Measurements from ENCODE around the gene SMYD3. TPM values are rescaled to one million over a fixed set of nuclear protein-coding genes. Genes with fewer than 3 reads are reported as not detected.
A peak's percentile ranks its signal among the peaks of the same experiment; 100 is the strongest.

SMYD3 gene
- total and polyA plus RNA-seq, 9 of the 15 experiments (the other 6 are each of a cell fraction or from before 2014, with no cell fraction given), result 128 to 440 (median 197) TPM

DNA sequence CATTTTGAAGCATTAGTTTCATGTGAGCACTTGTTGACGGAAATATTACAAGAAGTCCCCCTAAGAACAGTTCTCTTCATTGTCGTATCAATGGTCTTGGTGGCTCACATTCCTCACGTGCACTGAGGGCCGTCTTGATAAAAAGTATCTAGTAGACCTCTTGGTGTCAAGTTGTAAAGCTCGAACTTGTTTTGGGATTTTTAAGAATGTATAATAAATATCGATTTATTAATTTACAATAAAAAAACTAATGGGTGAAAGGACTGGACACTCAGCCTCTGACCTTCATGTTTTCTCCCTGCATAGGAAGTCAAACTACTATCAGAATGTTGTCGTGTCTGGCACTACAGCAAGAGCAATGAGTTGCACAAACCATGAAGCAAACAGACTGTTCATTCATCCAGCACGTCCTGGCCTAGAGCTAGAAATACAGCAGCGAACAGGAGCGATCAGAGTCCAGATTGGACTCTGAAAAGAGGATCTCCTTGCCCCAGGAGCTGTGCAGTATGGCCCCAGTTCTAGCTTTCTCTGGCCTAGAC, 319.2 kb downstream of the SMYD3 start (continued):
- TF ChIP-seq ZHX1 (conservative IDR thresholded peaks at IDR 0.05; ENCODE audit: low read length) (no peak), GTF2A2 (tag; IDR thresholded peaks at IDR 0.05) (no peak), BHLHE40 (IDR thresholded peaks at IDR 0.05; ENCODE audit: low read length) (peak; percentile 86), LCOR (CRISPR knock-in tag; IDR thresholded peaks at IDR 0.05) (no peak), HOXB6 (CRISPR knock-in tag; IDR thresholded peaks at IDR 0.05; ENCODE audit: borderline replicate concordance) (no peak), KHSRP (IDR thresholded peaks at IDR 0.05) (no peak), POLR2AphosphoS5 (IDR thresholded peaks at IDR 0.05; ENCODE audit: control insufficient read depth, insufficient read depth, low read depth, low read length) (no peak), CHD2 (IDR thresholded peaks at IDR 0.05; ENCODE audit: low read depth, low read length) (no peak), CEBPZ (IDR thresholded peaks at IDR 0.05; ENCODE audit: borderline replicate concordance, low read depth, low read length) (no peak), NCOA4 (IDR thresholded peaks at IDR 0.05; ENCODE audit: partially characterized antibody) (no peak), STAG1 (CRISPR knock-in tag; IDR thresholded peaks at IDR 0.05; ENCODE audit: borderline replicate concordance) (no peak), HNRNPK (IDR thresholded peaks at IDR 0.05; ENCODE audit: low read depth, low read length, poor library complexity, severe bottlenecking) (no peak), ZKSCAN3 (CRISPR knock-in tag; IDR thresholded peaks at IDR 0.05) (no peak)
- TF ChIP-seq, protein P1, sequence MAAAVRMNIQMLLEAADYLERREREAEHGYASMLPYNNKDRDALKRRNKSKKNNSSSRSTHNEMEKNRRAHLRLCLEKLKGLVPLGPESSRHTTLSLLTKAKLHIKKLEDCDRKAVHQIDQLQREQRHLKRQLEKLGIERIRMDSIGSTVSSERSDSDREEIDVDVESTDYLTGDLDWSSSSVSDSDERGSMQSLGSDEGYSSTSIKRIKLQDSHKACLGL (CRISPR knock-in tag; IDR thresholded peaks at IDR 0.05; ENCODE audit: borderline replicate concordance, poor library complexity, severe bottlenecking), result no peak
- TF ChIP-seq, protein P2, sequence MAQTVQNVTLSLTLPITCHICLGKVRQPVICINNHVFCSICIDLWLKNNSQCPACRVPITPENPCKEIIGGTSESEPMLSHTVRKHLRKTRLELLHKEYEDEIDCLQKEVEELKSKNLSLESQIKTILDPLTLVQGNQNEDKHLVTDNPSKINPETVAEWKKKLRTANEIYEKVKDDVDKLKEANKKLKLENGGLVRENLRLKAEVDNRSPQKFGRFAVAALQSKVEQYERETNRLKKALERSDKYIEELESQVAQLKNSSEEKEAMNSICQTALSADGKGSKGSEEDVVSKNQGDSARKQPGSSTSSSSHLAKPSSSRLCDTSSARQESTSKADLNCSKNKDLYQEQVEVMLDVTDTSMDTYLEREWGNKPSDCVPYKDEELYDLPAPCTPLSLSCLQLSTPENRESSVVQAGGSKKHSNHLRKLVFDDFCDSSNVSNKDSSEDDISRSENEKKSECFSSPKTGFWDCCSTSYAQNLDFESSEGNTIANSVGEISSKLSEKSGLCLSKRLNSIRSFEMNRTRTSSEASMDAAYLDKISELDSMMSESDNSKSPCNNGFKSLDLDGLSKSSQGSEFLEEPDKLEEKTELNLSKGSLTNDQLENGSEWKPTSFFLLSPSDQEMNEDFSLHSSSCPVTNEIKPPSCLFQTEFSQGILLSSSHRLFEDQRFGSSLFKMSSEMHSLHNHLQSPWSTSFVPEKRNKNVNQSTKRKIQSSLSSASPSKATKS (CRISPR knock-in tag; IDR thresholded peaks at IDR 0.05), result no peak
- TF ChIP-seq, protein P3, sequence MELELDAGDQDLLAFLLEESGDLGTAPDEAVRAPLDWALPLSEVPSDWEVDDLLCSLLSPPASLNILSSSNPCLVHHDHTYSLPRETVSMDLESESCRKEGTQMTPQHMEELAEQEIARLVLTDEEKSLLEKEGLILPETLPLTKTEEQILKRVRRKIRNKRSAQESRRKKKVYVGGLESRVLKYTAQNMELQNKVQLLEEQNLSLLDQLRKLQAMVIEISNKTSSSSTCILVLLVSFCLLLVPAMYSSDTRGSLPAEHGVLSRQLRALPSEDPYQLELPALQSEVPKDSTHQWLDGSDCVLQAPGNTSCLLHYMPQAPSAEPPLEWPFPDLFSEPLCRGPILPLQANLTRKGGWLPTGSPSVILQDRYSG (tag; conservative IDR thresholded peaks at IDR 0.05; ENCODE audit: low read depth), result no peak; the same call in none of the 2 replicates
- TF ChIP-seq, protein P4, sequence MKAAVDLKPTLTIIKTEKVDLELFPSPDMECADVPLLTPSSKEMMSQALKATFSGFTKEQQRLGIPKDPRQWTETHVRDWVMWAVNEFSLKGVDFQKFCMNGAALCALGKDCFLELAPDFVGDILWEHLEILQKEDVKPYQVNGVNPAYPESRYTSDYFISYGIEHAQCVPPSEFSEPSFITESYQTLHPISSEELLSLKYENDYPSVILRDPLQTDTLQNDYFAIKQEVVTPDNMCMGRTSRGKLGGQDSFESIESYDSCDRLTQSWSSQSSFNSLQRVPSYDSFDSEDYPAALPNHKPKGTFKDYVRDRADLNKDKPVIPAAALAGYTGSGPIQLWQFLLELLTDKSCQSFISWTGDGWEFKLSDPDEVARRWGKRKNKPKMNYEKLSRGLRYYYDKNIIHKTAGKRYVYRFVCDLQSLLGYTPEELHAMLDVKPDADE (conservative IDR thresholded peaks at IDR 0.05; ENCODE audit: control insufficient read depth, low read depth, low read length), result no peak

Measured in K562 (cell line).